GM18498 (cell line): Measurements from ENCODE around the gene DIAPH2.

ENCODE experiments used
- ATAC-seq: cut with Tn5 transposase; IDR thresholded peaks from one replicate; pipeline ENCODE4 v1.9.1; 2021; ENCODE audit warnings: mild to moderate bottlenecking, moderate library complexity; ENCODE audit not compliant: unreplicated experiment

Gene DIAPH2

GRCh38 chrX:97531825-97532224 is 847.2 kb downstream of the DIAPH2 start:
- ATAC-seq, result no peak

- ATAC-seq, result peak; percentile 72
Observed at GRCh38 chrX:97538745-97539144, 854.1 kb downstream of the DIAPH2 start.

GRCh38 chrX:97539970-97540519 is 855.4 kb downstream of the DIAPH2 start:
- no peak for ATAC-seq

GRCh38 chrX:97547877-97548578 is 863.4 kb downstream of the DIAPH2 start:
- no peak for ATAC-seq

GRCh38 chrX:97551821-97552220 is 867.2 kb downstream of the DIAPH2 start:
- no peak for ATAC-seq

GRCh38 chrX:97553833-97554232 is 869.2 kb downstream of the DIAPH2 start:
- no peak for ATAC-seq

GRCh38 chrX:97556359-97556758 is 871.7 kb downstream of the DIAPH2 start:
- ATAC-seq, result no peak

GRCh38 chrX:97563531-97564133 is 879.0 kb downstream of the DIAPH2 start:
- ATAC-seq, result peak; percentile 99

GRCh38 chrX:97564496-97564895 is 879.9 kb downstream of the DIAPH2 start:
- no peak for ATAC-seq

GRCh38 chrX:97587171-97587570 is 902.5 kb downstream of the DIAPH2 start:
- no peak for ATAC-seq

- ATAC-seq, result no peak
Observed at GRCh38 chrX:97594646-97595224, 910.1 kb downstream of the DIAPH2 start.

- ATAC-seq, result no peak
Observed at GRCh38 chrX:97597954-97598353, 913.3 kb downstream of the DIAPH2 start.

GRCh38 chrX:97602465-97603258 is 918.0 kb downstream of the DIAPH2 start:
- no peak for ATAC-seq

GRCh38 chrX:97605271-97605670 is 920.6 kb downstream of the DIAPH2 start:
- no peak for ATAC-seq

GRCh38 chrX:97609357-97609756 is 924.7 kb downstream of the DIAPH2 start:
- no peak for ATAC-seq

- no peak for ATAC-seq
Observed at GRCh38 chrX:97609938-97610337, 925.3 kb downstream of the DIAPH2 start.

GRCh38 chrX:97616883-97617530 is 932.4 kb downstream of the DIAPH2 start:
- ATAC-seq, result peak; percentile 99

GRCh38 chrX:97619499-97619898 is 934.9 kb downstream of the DIAPH2 start:
- ATAC-seq, result no peak

GRCh38 chrX:97622111-97622510 is 937.5 kb downstream of the DIAPH2 start:
- ATAC-seq, result no peak

- no peak for ATAC-seq
Observed at GRCh38 chrX:97628326-97628725, 943.7 kb downstream of the DIAPH2 start.
